HG03460 (cell line): Measurements from ENCODE around the gene SSU72.

ENCODE experiments used
- ATAC-seq: cut with Tn5 transposase; IDR thresholded peaks from one replicate; pipeline ENCODE4 v1.9.1; 2021; ENCODE audit not compliant: unreplicated experiment

The SSU72 gene

GRCh38 chr1:1612104-1612400, 37.4 kb upstream of the SSU72 start:
- ATAC-seq, result no peak

- no peak for ATAC-seq
Measured at GRCh38 chr1:1610796-1611195, 36.1 kb upstream of the SSU72 start.

GRCh38 chr1:1609822-1610485, 35.3 kb upstream of the SSU72 start:
- no peak for ATAC-seq

- no peak for ATAC-seq
Measured at GRCh38 chr1:1606232-1606631, 31.6 kb upstream of the SSU72 start.

- no peak for ATAC-seq
Measured at GRCh38 chr1:1605724-1606123, 31.1 kb upstream of the SSU72 start.

- no peak for ATAC-seq
Measured at GRCh38 chr1:1605034-1605591, 30.4 kb upstream of the SSU72 start.

GRCh38 chr1:1604374-1605033, 29.8 kb upstream of the SSU72 start:
- no peak for ATAC-seq

- ATAC-seq, result no peak
Measured at GRCh38 chr1:1603671-1604373, 29.2 kb upstream of the SSU72 start.

- no peak for ATAC-seq
Measured at GRCh38 chr1:1602968-1603506, 28.4 kb upstream of the SSU72 start.

GRCh38 chr1:1602304-1602967, 27.8 kb upstream of the SSU72 start:
- ATAC-seq, result no peak

- no peak for ATAC-seq
Measured at GRCh38 chr1:1601564-1602303, 27.1 kb upstream of the SSU72 start.

GRCh38 chr1:1600861-1601563, 26.3 kb upstream of the SSU72 start:
- ATAC-seq, result no peak

GRCh38 chr1:1599935-1600860, 25.5 kb upstream of the SSU72 start, which contains the start of gene FNDC10:
FNDC10 (minus strand) TSS chr1:1600135; CDS start chr1:1600015, 120 bp downstream.
- no peak for ATAC-seq

- ATAC-seq, result no peak
Measured at GRCh38 chr1:1599030-1599934, 24.6 kb upstream of the SSU72 start.

- ATAC-seq, result no peak
Measured at GRCh38 chr1:1598720-1599029, 24.0 kb upstream of the SSU72 start.

GRCh38 chr1:1598051-1598719, 23.5 kb upstream of the SSU72 start:
- no peak for ATAC-seq

GRCh38 chr1:1597275-1597930, 22.7 kb upstream of the SSU72 start:
- ATAC-seq, result no peak
